Right lobe of liver (tissue), 6 donors: ENCODE measurements around the gene TGM2. TPM values are rescaled to one million over a fixed set of nuclear protein-coding genes. Genes with fewer than 3 reads are reported as not detected.

ENCODE experiments used
- ATAC-seq, 4 donors: fragments of 200-7000 bp; cut with Tn5 transposase; one replicate each; pipeline ENCODE4 v1.9.1; 2020; ENCODE audit warnings: mild to moderate bottlenecking in 4 of 4, moderate library complexity in 4 of 4
- DNase-seq, 3 donors: peaks; one replicate each; pipeline ENCODE4 v3.0.0-alpha.2; 2020
- H3K27ac ChIP-seq, 3 donors: fragments of 200-600 bp; one replicate each; pipeline ENCODE4 v1.8.0; 2022
- H3K27me3 ChIP-seq, 2 donors: fragments of 200-600 bp; one replicate each; pipeline ENCODE4 v1.8.0; 2022
- H3K36me3 ChIP-seq, 4 donors: fragments of 200-600 bp; sonication (generic) in 1 of 4; one replicate each; pipeline versions ENCODE4 v1.5.1 to v1.8.0; 2017 to 2022; ENCODE audit warnings: control low read depth in 1 of 4
- H3K4me1 ChIP-seq, 4 donors: fragments of 200-600 bp; sonication (generic) in 1 of 4; one replicate each; pipeline versions ENCODE4 v1.5.1 to v1.8.0; 2017 to 2022; ENCODE audit warnings: control low read depth in 1 of 4
- H3K4me3 ChIP-seq, 3 donors: fragments of 200-600 bp; one replicate each; pipeline ENCODE4 v1.8.0; 2022
- H3K9me3 ChIP-seq, 4 donors: fragments of 200-600 bp; sonication (generic) in 1 of 4; one replicate each; pipeline versions ENCODE4 v1.5.1 to v1.8.0; 2017 to 2022; ENCODE audit warnings: control low read depth in 1 of 4
- POLR2A ChIP-seq: fragments of 450-650 bp; IDR thresholded peaks from one replicate; pipeline ENCODE4 v1.6.1; 2017; ENCODE audit warnings: antibody characterized with exemption, mild to moderate bottlenecking
- WGBS: methylation state at CpG from one replicate; pipeline ENCODE4 v1.1.6; 2018; ENCODE audit warnings: low coverage, low lambda C conversion rate; ENCODE audit not compliant: insufficient coverage; ENCODE audit errors: missing lambda C conversion rate; 5-methylcytosine and 5-hydroxymethylcytosine counted together
- intact Hi-C, 2 donors: fragments of 100-400 bp; cut with DNase I; formaldehyde crosslinking; loops; one replicate each; pipeline versions ENCODE4 v1.11.2 to v1.14.1; 2022
- total RNA-seq, 6 experiments: library from RNA; depleted of rRNA in 2 of 6; stranded (reverse); fragments of >200 nt in 2 of 6; fragmentation: NEBNext Ultra II Directional in 3 of 6; extraction: Animal tissue kit (Norgen Biotek cat#: 25700) in 3 of 6; gene quantifications; one replicate each; pipeline versions ENCODE4 v1.1.0 to v1.2.4, GENCODE V29; 2016 to 2023
- TF ChIP-seq, protein P1 (sequence below), 4 donors: fragments of 200-600 bp in 3 of 4; fragments of 450-650 bp in 1 of 4; IDR thresholded peaks; one replicate each; pipeline versions ENCODE4 v1.5.1 to v1.8.0; 2016 to 2022; ENCODE audit warnings: antibody characterized with exemption in 4 of 4, mild to moderate bottlenecking in 2 of 4
- donor health status: DM: no; HTN: yes; CAD: no.
- donor health status: DM: no; HTN: no; CAD: no.
- donor health status: DM: no; HTN: no; CAD: no.
- donor health status: DM: no; HTN: yes; CAD: no.
- donor health status: DM: no; HTN: yes; CAD: no.

TGM2 gene
- total RNA-seq, 6 experiments from 2014 or later = 135 to 940 (median 474) TPM

DNA sequence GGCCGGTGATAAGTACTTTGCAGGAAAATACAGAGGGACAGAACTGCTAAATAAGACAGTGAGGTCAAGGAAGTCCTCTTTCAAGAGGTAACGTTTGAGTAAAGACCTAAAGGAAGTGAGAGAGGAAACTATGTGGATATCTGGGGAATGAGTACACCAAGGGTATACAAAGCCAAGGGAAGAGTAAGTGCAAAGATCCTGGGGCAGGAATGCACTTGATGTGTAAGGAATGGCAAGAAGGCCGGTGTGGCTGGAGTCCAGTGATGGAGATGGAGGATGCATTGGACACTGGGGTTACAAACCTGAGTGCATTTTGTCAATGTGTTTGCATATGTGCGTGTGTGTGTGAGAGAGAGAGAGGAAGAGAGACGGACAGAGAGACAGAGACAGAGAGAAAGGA, 32.1 kb upstream of the TGM2 start:
- Histone ChIP-seq H3K36me3 (no peaks in the 10 kb centered on the region), H3K4me3 (no peak overlapping the region), H3K9me3 (no peaks in the 10 kb centered on the region), H3K27ac (no peak overlapping the region), H3K27me3 (no peaks in the 10 kb centered on the region), H3K4me1 (peaks cover 0 to 13% (median 3%) of the 10 kb centered on the region in 4 donors)
- ATAC-seq = no peak
- WGBS = 59% methylated on average over 2 of the region's 5 CpGs
- DNase-seq = no peak
- intact Hi-C loops = no loop called here
- TF ChIP-seq, protein P1, sequence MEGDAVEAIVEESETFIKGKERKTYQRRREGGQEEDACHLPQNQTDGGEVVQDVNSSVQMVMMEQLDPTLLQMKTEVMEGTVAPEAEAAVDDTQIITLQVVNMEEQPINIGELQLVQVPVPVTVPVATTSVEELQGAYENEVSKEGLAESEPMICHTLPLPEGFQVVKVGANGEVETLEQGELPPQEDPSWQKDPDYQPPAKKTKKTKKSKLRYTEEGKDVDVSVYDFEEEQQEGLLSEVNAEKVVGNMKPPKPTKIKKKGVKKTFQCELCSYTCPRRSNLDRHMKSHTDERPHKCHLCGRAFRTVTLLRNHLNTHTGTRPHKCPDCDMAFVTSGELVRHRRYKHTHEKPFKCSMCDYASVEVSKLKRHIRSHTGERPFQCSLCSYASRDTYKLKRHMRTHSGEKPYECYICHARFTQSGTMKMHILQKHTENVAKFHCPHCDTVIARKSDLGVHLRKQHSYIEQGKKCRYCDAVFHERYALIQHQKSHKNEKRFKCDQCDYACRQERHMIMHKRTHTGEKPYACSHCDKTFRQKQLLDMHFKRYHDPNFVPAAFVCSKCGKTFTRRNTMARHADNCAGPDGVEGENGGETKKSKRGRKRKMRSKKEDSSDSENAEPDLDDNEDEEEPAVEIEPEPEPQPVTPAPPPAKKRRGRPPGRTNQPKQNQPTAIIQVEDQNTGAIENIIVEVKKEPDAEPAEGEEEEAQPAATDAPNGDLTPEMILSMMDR (IDR thresholded peaks at IDR 0.05) = no peak

DNA sequence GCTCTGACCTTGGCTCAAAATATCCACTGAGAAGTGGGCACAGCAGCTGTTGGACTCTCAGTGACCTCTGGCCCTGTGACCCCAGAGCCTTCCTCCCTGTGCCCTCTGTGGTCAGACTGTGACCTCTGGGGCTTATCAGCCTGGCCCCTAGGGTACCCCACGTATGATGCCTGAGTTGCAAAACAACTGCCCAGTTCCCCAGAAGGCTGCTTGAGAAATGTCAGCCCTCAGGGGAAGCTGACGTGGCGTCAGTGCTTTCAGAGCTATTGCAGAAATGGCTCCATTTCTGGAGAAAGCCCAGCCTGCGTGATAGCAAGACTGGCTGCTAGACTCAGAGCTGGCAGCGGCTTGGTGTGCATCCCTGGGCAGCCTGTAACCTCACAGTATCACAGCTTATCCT, 31.5 kb upstream of the TGM2 start:
- Histone ChIP-seq H3K4me3 (no peak overlapping the region), H3K36me3 (no peaks in the 10 kb centered on the region), H3K4me1 (peaks cover 0 to 13% (median 3%) of the 10 kb centered on the region in 4 donors), H3K27me3 (no peaks in the 10 kb centered on the region), H3K9me3 (no peaks in the 10 kb centered on the region), H3K27ac (no peak overlapping the region)
- ATAC-seq = peak; percentile 31 to 52 (median 44)
- no CpG with 5 or more reads among the region's 5 CpGs for WGBS
- intact Hi-C loops = no loop called here
- TF ChIP-seq, protein P1 (IDR thresholded peaks at IDR 0.05) = no peak
- no peak for TF ChIP-seq POLR2A
- peak; percentile 52 to 64 (median 59) for DNase-seq

DNA sequence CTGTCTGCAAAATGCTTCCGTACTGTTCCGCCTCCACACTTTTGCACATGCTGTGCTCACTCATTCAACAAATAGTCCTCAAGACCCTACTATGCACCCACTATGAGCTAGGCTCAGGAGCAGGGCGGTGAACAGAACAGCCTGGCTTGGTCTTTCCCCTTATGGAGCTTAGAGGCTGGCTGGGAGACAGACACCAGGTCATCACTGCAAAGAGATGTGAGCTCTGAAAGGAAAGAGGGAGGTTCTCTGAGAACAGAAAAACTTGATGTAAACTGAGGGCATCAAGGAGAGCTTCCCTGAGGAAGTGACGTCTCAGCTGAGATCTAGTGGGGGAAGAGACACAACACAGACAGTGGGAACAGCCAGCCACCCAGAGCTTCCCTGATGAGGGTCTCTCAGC, 31.0 kb upstream of the TGM2 start:
- Histone ChIP-seq H3K27ac (no peak overlapping the region), H3K4me1 (peaks cover 0 to 13% (median 3%) of the 10 kb centered on the region in 4 donors), H3K36me3 (no peaks in the 10 kb centered on the region), H3K4me3 (no peak overlapping the region), H3K9me3 (no peaks in the 10 kb centered on the region), H3K27me3 (no peaks in the 10 kb centered on the region)
- DNase-seq = no peak
- no peak for TF ChIP-seq POLR2A
- TF ChIP-seq, protein P1 (IDR thresholded peaks at IDR 0.05) = no peak
- peak in 1 of 4 donors; percentile 16 for ATAC-seq
- WGBS = 86% methylated on average over 4 of the region's 4 CpGs
- intact Hi-C loops = no loop called here

DNA sequence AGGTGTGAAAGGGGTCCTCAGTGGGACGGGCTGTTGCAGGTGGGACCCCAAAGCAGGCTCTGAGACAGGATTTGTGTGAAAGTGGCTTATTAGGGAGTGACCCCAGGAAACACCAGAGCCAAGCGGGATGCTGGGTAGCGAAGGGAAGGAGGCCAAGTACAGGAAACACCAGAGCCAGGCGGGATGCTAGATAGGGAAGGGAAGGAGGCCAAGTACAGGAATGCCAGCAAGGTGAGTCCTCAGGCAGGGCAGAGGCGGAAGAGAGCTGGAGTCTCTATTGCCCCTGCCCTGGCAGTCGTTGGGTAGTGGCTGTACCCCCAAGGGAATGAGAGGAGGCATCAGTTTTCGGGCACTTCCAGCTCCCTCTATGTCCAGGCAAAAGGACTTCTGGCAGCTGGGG, 30.5 kb upstream of the TGM2 start:
- intact Hi-C loops = no loop called here
- no peaks in the 10 kb centered on the region for H3K36me3 ChIP-seq
- peak; percentile 61 to 84 (median 81) for ATAC-seq
- TF ChIP-seq POLR2A = no peak
- TF ChIP-seq, protein P1 (IDR thresholded peaks at IDR 0.05) = no peak
- H3K27me3 ChIP-seq = no peaks in the 10 kb centered on the region
- no peak for DNase-seq
- no peaks in the 10 kb centered on the region for H3K9me3 ChIP-seq
- WGBS = 33% methylated on average over 5 of the region's 7 CpGs
- H3K4me3 ChIP-seq = no peak overlapping the region
- H3K27ac ChIP-seq = no peak overlapping the region
- H3K4me1 ChIP-seq = peaks cover 0 to 13% (median 3%) of the 10 kb centered on the region in 4 donors

DNA sequence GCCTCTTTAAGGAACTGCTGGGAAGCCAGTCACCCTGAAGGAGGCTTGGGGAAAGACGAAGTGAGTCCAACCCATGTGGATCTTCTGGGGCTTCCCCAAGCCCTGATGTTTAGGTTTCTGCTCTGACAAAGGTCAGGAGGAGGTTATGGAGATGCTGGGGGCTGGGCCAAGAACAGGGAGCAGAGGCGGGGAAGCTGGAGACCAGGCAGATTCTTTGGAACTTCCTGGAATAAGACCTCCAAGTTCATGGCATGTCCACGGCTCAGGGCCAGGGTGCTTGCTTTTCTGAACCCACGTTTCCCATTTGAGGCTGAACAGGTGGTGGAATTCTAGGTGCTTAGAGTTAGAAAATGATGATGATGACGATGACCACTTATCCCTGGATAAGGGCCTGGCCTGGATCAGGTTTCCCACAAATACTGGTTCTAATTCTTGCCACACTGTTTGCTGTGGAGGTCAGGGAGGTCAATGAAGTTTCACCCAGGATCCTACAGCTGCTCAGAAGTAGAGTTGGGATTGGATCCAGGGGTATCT, 30.0 kb upstream of the TGM2 start:
- intact Hi-C loops = no loop called here
- Histone ChIP-seq H3K27me3 (no peaks in the 10 kb centered on the region), H3K4me1 (peaks cover 0 to 13% (median 3%) of the 10 kb centered on the region in 4 donors), H3K36me3 (no peaks in the 10 kb centered on the region), H3K27ac (no peak overlapping the region), H3K9me3 (no peaks in the 10 kb centered on the region), H3K4me3 (no peak overlapping the region)
- WGBS = 55% methylated on average over 5 of the region's 5 CpGs
- no peak for TF ChIP-seq POLR2A
- TF ChIP-seq, protein P1 (IDR thresholded peaks at IDR 0.05) = no peak
- DNase-seq = no peak
- ATAC-seq = peak; percentile 70 to 82 (median 78)
